ENCODE data around the gene G6PC3.

G6PC3 gene

DNA sequence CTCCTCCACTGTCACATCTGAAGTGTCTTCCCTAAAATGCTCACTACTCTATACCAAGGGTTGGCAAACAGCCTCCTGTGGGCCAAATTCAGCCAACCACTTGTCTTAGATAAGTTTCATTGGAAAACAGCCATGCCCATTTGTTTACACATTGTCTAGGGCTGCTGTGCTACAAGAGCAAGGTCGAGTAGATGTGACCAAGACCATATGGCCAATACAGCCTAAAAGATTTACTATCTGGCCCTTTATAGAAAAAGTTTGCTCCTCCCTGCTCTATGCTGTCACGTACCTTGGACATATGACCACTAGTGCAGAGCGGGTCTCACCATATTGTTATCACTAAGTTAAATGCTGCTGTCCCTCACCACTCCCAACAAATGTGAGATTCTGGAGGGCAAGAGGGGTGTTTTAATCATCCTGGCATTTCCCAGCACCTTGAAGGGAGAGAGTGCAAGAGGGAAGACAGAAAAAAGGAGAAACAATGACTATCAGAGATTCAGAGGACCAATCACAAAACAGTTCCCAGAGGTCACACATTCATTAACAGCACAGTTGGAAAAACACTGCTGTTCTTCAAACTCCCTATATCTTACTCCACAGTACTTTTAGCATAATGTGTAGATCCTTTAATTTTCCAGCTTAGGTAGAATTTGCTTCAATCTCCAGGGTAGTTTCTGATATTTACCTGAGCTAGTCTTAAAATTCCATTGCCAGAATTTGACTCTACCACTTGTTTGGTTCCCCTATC is 17.2 kb upstream of the G6PC3 start:
- H3K4me3 ChIP-seq, result no peak overlapping the region
- H3K27ac ChIP-seq, result no peak overlapping the region

DNA sequence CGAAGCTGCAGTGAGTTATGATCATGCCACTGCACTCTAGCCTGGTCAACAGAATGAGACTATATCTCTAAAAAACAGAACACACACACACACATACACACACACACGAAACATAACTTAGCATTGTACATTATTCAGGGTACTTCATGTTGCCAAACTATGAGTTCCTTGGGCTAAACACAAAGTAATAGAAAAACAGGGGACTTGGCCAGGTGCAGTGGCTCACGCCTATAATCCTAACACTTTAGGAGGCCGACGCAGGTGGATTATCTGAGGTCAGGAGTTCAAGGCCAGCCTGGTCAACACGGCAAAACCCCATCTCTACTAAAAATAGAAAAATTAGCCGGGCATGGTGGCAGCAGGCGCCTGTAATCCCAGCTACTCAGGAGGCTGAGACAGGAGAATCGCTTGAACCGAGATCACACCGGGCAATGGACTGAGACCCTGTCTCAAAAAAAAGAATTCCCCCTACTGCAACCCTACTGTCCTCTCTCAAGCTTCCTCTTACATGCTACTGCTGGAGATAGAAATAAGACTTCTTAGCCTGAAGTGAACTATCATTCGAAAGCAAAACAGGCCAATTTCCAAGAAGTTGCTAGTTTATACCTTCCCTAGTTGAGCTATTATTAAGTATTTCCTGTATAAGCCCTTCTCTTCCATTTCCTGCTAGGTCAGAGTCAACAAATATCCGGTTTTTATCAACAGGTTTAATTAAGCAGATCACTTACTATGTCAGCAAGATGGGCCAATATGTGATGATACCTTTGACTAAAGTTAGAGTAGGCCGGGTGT is 11.2 kb upstream of the G6PC3 start:
- no peak overlapping the region for H3K4me3 ChIP-seq
- H3K27ac ChIP-seq, result no peak overlapping the region

DNA sequence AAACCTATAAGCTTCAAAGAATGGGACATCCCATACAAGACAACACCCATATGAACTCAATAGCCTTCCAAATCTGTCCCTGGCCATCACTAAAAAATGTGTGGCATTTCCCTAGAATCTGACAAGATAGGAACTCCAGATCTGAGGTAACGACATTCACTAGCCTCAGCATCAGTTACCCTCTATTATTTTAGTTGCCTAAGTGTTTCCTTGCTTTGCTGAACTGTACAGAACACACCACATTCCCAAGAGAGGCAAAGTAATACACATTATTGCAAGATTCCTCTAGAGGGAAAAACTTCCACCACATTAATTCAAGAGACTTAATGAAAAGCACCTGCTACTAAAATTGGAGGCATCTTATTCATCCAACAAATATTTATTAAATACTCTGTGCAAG is 9.1 kb upstream of the G6PC3 start:
- H3K27ac ChIP-seq, result no peak overlapping the region
- H3K4me3 ChIP-seq, result no peak overlapping the region

DNA sequence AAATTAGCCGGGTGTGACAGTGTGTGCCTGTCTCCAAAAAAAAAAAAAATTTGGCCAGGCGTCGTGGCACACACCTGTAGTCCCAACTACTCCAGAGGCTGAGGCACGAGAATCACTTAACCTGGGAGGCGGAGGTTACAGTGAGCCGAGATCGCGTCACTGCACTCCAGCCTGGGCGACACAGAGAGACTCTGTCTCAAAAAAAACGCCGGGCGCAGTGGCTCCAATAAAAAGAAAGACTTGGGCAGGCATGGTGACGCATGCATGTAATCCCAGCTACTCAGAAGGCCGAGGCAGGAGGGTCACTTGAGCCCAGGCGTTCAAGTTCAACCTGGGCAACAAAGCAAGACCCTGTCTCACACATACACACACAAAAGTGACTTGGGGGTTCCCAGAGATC is 7.7 kb upstream of the G6PC3 start:
- H3K4me3 ChIP-seq, result no peak overlapping the region
- H3K27ac ChIP-seq, result no peak overlapping the region

DNA sequence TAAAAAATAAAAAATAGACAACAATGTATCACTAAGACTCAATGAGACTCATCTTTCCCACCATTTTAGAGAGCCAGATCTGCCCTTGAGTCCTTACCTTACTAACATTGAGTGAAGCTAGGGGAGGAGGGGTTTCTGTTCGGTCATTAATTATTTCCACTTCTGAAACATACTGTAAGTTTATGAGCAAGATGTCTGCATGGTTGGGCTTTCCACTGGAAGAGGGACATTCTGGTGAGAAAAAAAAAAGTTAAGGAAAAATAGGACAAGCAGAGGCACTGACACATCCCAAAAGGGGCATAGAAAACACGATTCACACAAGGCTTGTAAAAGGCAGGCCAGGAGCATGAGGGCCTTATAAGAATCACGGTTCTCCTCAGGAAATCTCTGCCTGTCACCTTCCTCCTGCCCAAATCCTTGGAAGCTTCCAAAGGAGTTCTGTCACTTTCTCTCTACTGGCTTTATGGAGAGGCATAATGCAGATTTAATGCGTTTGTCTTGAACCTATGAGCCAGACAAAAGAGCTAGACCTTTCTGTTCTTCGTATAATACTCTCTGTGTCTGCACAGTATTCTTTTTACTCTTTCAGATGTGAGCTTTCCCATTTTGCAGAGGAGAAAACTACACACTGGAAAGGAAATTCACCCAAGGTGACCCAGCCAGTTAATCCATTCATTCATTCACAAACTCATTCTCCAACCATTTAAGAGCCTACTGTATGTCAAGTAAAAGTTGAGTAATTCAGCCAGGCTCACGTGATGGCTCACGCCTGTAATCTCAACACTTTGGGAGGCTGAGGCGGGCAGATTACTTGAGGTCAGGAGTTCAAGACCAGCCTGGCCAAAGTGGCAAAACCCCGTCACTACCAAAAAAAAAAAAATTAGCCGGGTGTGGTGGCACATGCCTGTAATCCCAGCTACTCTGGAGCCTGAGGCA is 6.6 kb upstream of the G6PC3 start:
- H3K4me3 ChIP-seq, result no peak overlapping the region
- no peak overlapping the region for H3K27ac ChIP-seq

DNA sequence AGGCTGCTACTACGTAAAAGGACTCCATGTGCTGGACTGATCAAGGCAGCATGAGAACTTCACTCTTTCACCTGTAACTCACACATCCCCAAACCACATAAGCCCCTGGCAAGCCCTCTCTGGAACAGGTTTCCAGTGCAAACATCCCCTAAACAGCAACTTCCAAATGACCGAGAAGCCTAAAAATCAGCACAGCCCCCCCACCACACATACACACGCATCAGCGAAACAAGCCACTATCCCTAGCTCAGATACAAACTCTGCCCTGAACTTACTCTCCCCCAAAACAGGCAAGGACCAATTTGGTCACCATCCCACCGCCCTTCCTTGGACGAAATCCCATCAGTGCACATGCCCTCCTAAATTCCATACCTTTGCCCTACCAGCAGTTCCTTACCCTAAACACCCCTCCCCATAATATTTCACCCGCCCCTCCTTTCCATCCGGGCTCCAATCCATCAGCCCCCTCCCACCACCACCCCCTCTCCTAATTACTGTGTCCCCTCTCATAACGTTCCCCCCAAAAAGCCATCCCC is 4.8 kb upstream of the G6PC3 start:
- H3K27ac ChIP-seq, result peak overlapping the region; percentile 78 to 99 (median 97)
- peak overlapping the region; percentile 49 to 90 (median 82) for H3K4me3 ChIP-seq

DNA sequence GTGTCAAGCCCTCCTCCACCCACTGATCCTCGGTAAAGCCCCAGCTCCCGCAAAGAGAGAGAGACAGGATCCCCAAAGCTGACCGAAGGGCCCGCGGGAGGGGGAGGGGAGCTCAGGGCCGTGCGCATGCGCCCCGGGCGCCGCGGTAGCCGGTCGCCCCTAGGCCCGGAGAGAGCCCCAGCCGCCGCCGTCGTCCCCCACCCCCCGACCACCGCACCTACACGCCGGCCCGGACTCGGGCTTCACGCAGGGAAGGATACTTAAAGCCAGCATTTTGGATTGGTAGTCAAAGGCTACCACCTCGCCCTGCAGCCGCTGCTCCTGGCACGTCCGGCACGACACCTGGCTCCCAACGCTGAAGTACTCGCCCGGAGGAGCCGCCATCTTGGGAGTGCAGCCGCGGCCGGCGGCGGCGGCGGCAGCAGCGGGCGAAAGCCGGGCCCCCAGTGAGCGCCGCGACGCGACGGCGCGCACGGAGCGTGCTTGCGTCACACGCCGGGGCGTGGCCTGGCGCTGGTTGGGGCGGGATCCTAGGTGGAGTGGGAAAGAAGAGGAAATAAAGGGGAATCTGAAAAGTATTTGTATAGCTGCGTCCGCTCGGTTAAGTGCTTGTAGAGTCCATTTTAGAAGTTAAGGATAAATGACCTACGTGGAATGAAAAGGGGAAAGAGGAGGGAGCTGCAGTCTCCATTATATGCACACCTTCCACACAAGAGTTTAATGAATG is 4.2 kb upstream of the G6PC3 start, which contains the start of gene LSM12:
TSS of gene LSM12 (minus strand) at position 468 of the 727 bp plus-strand sequence. CDS start at position 384, 84 bp downstream.
- peak within 1 kb of the TSS; percentile 49 to 90 (median 82) for H3K4me3 ChIP-seq
- H3K27ac ChIP-seq, result peak within 1 kb of the TSS; percentile 78 to 99 (median 97)

DNA sequence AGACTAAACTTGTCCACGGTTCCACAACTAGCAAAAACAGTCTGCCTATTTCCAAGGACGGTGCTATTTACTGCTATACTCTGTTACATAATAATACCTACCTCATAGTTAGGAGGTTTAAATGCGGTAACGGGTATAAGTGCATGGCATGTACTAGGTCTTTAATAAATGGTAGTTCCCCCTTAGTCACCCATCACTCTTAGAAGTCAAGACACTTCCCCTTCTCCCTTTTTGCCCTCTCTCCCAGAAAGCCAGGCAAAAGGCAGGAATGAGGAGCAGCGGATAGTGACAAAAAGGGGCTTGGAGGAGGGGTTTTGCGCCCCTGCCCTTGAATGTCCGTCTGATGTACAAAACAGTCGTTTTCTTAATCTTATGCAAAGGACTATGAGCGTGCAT is 3.0 kb upstream of the G6PC3 start:
- Histone ChIP-seq H3K27ac (peak overlapping the region in 14 of 21 experiments; percentile 93 to 99 (median 98)), H3K4me3 (no peak overlapping the region)

DNA sequence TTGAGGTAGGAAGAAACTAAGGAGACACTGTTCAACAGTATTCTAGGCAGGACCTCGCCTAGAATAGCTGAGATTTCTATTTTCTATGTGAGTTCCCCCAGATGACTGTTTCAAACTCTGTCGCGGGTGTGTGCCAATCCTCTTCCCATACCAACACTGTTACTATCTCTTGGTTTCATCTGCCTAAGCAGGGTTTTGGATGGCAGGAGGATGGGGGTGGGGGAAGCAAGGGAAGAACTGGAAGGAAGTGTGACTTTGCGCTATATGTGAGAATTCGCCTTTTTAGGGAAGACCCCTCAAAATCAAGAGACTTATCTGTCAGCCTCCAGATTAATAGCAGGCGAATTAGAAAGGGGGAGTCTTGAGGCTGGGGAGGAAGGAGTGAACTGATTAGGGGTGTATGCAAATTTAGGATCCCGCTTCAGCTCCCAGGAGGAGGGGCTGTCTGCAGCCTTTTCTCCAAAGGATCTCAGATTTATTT is 521 bp upstream of the G6PC3 start:
- Histone ChIP-seq H3K27ac (peak overlapping the region in 20 of 21 experiments; percentile 69 to 94 (median 87)), H3K4me3 (peak overlapping the region; percentile 41 to 74 (median 53))

DNA sequence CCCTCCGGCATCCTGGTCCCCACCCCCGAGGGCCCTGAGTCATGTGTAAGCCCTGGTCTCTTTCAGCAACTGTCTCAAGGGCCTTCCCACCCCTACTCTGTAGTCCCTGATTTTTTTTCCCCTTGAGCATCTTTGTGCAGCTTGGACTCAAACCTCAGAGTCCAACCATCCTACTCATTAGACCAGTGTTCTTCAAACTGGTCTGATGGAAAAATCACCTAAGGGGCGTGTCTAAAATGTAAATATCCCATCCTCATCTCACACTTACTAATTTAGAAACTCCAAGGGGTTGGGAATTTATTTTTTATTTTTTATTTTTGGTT is 624 bp downstream of the G6PC3 start:
- Histone ChIP-seq H3K27ac (peak overlapping the region; percentile 23 to 94 (median 86)), H3K4me3 (peak overlapping the region; percentile 41 to 74 (median 53))

DNA sequence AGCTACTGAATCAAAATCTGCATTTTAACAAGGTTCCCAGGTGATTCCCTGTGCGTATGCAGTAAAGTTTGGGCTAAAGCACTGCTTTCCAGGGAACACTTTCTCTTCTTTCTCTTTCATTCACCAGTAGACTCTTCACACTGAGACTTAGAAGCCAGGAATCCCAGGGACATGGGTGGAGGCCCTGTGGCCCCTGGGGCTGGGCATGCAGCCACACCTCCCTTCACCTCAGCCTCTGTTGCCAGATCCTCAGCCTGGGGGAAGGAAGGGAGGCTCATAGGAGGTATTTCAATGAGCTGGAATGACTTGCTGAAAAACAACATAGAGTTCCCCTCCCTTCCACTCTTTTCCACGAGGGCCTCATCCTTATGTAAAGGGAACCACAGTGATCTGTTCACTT is 1.2 kb downstream of the G6PC3 start:
- Histone ChIP-seq H3K4me3 (peak overlapping the region in 4 of 7 experiments; percentile 48 to 65 (median 57)), H3K27ac (peak overlapping the region in 19 of 21 experiments; percentile 35 to 94 (median 88))

DNA sequence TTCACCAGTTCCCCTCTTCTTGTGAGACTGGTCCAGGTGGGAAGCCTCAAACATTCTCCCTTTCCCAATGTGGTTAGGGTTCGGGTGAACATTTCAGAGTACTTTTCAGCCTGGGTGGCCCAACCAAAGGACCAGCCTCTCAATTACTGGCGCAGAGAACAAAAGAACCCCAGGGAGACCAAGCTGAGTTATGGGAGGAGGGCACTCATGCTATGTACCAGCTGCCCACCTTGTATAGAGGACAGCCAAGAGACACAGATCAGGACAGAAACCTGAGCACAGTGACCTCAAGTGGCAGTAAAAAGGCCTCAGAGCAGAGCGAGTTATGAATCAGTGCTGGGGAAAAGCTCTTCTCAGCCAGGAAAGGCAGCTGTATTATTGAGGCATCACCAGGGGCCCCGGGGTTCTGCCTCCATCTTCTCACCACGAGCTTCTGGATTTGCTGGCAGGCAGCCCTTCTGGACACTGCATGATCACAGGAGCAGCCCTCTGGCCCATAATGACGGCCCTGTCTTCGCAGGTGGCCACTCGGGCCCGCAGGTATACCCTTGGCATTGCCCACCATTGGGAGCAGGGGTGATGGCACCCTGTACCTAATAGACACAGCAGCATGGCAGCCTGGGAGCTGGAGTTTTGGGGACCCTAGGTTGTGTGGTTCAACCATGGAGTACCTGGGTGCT is 3.8 kb downstream of the G6PC3 start:
- H3K27ac ChIP-seq, result peak overlapping the region in 2 of 21 experiments; percentile 6 to 17

DNA sequence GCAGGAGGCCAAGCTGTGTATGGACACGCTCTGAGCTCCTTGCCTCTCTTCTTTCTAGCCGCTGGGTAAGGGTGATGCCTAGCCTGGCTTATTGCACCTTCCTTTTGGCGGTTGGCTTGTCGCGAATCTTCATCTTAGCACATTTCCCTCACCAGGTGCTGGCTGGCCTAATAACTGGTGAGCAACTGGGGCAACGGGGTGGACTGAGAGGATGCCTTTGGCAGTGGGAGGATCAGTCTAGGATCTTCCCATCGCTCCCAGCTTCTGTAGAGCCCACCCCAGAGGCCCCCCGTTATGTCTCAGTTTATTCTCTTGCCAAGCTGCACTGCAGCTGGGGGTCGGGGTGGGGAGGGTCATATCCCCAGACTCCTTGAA is 4.4 kb downstream of the G6PC3 start:
- peak overlapping the region in 1 of 21 experiments; percentile 17 for H3K27ac ChIP-seq
- H3K4me3 ChIP-seq, result no peak overlapping the region

More for the DNA sequence above, 3.8 kb downstream of the G6PC3 start:
- H3K4me3 ChIP-seq, result no peak overlapping the region

DNA sequence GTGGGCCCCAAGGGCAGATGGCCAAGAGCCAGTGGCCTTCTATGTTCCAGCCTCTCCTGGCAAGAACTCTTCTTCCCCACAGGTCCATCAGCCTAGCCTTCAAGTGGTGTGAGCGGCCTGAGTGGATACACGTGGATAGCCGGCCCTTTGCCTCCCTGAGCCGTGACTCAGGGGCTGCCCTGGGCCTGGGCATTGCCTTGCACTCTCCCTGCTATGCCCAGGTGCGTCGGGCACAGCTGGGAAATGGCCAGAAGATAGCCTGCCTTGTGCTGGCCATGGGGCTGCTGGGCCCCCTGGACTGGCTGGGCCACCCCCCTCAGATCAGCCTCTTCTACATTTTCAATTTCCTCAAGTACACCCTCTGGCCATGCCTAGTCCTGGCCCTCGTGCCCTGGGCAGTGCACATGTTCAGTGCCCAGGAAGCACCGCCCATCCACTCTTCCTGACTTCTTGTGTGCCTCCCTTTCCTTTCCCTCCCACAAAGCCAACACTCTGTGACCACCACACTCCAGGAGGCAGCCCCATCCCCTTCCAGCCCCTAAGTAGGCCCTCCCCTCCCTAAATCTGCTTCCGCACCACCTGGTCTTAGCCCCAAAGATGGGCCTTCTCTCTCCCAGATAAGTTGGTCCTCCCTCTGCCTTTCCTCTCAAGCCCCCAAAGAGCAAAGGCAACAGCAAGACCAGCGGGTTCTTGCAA is 5.2 kb downstream of the G6PC3 start:
- Histone ChIP-seq H3K27ac (peak overlapping the region in 2 of 21 experiments; percentile 36 to 43), H3K4me3 (no peak overlapping the region)

DNA sequence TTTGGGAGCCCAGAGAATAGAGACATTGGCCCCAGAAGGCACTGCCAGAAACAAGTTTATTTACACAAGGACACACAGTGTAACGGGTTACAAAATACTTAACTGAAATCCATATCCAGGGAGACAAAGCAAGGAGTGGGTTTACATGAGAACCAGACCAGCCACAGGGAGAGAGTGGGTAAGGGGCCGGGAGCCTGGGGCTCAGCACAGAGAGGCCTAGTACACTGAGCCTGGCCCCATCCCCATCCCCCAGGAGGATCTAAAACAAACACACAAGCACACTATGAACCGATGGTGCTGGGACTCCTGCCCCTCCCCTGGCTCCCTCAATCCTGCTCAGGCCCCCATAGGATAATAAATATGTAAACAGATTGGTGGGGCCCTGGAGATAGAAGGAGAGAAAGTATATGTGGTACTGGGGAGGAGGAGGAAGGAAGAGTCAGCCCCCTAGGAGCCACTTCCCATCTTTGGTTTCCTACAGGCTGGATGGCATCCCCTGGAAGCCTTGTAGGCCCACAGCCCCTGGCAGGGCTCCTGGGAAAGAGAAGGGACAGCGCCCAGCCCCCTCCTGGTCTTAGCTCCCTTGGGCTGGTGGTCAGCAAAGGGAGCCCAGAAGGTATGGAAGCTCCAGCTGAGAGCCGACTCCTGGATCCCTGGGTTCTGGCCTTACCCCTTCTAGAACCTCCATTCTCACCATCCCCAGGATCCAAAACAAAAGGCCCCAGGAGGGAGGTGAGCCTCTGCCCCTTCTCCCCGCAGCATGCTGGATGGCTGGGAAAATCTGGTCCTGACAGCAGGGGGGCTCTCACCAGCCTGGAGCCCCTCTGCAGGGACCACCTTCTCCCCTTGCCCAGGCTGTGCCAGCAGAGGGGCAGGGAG is 6.4 kb downstream of the G6PC3 start:
- Histone ChIP-seq H3K4me3 (no peak overlapping the region), H3K27ac (peak overlapping the region in 4 of 21 experiments; percentile 8 to 62 (median 38))

DNA sequence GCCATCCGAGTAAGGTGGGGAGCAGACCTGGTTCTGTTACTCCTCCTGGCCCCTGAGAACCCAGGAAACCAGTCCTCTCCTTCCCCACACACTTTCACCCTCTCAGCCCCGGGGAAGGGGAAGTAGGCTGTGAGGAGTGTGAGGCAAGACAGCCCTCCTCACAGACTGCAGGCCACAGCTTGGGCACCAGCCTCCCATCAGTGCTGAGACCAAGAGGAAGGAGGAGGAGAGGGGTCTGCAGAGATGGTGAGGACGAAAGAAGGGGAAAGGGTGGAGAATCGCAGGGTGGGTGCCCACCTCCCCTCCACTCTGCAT is 7.0 kb downstream of the G6PC3 start:
- Histone ChIP-seq H3K27ac (peak overlapping the region in 4 of 21 experiments; percentile 25 to 62 (median 46)), H3K4me3 (no peak overlapping the region)

DNA sequence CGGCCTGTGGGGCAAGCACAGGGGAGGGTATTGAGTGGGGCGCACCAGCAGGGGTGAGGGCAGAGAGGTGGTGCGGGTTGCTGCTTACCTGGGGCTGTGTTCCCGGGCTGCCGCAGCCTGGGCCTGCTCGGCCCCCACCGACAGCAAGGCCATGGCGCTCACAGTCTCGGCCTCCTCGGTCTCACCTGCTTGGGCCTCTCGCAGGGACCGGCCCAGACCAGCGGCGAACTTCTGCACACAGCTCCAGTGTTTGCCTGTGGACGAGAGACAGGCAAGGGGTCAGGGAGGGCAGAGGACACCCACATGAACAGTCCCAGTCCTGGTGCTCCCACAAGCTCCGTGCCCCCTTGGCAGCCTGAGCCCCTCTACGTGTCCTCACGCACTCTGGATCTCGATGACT is 7.9 kb downstream of the G6PC3 start:
- Histone ChIP-seq H3K4me3 (no peak overlapping the region), H3K27ac (no peak overlapping the region)

All from skin epidermis (tissue), 12 donors.